Tibial nerve (tissue), 3 donors: ENCODE results near the gene PSMG2.

Source experiments
- POLR2A ChIP-seq, 2 donors: fragments of 450-650 bp; IDR thresholded peaks; one replicate each; pipeline ENCODE4 v1.6.1; 2017; ENCODE audit warnings: antibody characterized with exemption in 2 of 2, mild to moderate bottlenecking in 2 of 2, moderate library complexity in 2 of 2
- TF ChIP-seq, protein P1 (sequence below), 5 experiments: fragments of 200-600 bp in 3 of 5; fragments of 450-650 bp in 2 of 5; sonication (generic) in 3 of 5; IDR thresholded peaks; one replicate each; pipeline ENCODE4 v1.5.1; 2016 to 2019; ENCODE audit warnings: antibody characterized with exemption in 5 of 5, mild to moderate bottlenecking in 3 of 5, moderate library complexity in 2 of 5

DNA sequence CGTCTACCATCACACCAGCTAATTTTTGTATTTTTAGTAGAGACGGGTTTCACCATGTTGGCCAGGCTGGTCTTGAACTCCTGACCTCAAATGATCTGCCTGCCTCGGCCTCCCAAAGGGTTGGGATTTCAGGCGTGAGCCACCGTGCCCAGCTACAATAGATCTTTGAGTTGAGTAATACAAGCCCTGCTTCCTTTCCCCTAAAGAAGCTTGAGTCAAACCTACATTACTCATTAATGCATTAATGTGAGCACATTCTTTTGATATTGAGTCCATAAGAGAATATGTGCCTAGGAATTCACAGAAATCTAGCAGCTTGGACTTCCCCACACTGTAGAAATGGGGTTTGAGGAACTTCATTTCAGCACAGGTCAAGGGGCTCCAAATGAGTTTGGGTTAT, 39.6 kb downstream of the PSMG2 start:
- TF ChIP-seq, protein P1, sequence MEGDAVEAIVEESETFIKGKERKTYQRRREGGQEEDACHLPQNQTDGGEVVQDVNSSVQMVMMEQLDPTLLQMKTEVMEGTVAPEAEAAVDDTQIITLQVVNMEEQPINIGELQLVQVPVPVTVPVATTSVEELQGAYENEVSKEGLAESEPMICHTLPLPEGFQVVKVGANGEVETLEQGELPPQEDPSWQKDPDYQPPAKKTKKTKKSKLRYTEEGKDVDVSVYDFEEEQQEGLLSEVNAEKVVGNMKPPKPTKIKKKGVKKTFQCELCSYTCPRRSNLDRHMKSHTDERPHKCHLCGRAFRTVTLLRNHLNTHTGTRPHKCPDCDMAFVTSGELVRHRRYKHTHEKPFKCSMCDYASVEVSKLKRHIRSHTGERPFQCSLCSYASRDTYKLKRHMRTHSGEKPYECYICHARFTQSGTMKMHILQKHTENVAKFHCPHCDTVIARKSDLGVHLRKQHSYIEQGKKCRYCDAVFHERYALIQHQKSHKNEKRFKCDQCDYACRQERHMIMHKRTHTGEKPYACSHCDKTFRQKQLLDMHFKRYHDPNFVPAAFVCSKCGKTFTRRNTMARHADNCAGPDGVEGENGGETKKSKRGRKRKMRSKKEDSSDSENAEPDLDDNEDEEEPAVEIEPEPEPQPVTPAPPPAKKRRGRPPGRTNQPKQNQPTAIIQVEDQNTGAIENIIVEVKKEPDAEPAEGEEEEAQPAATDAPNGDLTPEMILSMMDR (IDR thresholded peaks at IDR 0.05): no peak
- TF ChIP-seq POLR2A (IDR thresholded peaks at IDR 0.05): no peak
